ENCODE data around the gene LCP2. TPM values are rescaled to one million over a fixed set of nuclear protein-coding genes. Genes with fewer than 3 reads are reported as not detected.

LCP2 gene
- total RNA-seq, 1 donor from 2014 or later = 6.7 TPM

DNA sequence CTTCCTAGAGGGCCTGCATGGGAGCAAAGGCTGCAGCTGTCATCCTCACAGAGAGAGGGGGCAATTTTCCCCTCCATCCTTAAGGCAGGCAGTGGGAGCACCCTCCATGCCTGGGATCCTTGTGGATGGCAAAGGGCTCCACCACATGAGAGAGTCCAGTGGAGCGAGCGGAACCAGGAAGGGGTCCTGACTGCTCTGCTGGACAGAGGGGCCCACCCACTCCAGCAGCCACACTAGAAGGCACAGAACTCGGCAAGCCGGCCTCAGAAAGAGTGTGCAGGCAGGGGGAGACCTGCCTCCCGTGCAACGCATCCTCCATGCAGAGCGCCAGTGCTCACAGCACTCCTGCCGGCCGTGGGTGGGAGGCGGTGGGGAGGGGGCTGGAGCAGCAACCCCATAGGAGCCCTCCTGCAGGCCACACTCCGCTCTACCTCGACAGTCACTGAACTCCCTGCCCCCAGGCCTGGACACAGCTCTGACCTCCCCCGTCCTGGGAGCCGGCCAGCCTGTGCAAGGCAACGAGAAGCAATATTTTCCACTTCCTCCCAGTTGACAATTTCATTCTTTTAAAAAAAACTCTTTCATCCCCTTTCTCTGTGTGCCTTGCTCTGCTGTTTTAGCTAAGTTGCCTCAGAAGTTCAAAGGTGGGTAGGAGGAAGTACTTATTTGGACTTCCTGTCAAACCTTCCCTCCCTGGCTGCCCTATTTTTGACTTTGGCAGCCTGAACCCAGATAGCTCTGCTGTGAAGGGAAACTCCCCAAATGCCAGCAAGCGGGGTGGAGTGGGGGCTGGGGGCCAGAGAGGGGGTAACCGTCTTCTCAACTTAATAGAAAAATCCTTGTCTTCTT lies 5.3 kb upstream of the LCP2 start:
- peak; percentile 76 for DNase-seq
- peak; percentile 9 for ATAC-seq (ENCODE audit: poor library complexity)
- intact Hi-C loops (cut with DNase I) = no loop called here

DNA sequence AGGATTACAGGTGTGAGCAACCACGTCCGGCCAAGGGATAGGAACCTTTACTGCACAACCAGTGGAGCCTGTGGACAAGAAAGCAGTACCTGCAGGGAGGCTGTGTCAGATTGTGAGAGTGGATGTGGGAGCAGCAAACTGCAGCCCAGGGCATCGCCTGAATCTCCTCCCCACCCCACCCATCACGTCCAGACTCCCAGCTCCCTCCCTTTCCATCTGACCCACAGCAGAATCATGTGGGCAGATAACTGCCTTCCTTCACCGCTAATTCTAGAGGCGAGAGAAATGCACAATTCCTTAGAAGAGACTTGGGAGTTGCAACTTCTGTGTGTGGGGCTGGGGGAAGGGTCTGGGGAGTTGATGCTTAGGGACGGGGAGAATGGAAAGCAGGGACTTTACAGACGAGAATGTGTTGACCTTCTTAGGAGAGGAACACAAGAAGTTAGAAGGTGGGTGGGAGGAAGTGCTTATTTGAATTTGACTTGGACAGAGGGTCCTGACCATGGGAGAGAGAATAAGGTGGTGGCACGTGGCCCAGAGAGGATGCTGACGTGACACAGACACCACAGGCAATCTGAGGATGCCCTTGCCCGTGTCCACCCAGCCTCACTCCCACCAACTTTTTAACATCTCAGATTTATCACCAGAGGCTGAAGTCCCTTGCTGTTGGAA lies 4.5 kb upstream of the LCP2 start:
- ATAC-seq (ENCODE audit: poor library complexity) (no peak), DNase-seq (no peak)
- intact Hi-C loops (cut with DNase I) = no loop called here

- intact Hi-C loops (cut with DNase I) = no loop called here
- DNase-seq (no peak), ATAC-seq (ENCODE audit: poor library complexity) (no peak)
These were observed 3.6 kb upstream of the LCP2 start for GRCh38 chr5:170301149-170301548.

DNA sequence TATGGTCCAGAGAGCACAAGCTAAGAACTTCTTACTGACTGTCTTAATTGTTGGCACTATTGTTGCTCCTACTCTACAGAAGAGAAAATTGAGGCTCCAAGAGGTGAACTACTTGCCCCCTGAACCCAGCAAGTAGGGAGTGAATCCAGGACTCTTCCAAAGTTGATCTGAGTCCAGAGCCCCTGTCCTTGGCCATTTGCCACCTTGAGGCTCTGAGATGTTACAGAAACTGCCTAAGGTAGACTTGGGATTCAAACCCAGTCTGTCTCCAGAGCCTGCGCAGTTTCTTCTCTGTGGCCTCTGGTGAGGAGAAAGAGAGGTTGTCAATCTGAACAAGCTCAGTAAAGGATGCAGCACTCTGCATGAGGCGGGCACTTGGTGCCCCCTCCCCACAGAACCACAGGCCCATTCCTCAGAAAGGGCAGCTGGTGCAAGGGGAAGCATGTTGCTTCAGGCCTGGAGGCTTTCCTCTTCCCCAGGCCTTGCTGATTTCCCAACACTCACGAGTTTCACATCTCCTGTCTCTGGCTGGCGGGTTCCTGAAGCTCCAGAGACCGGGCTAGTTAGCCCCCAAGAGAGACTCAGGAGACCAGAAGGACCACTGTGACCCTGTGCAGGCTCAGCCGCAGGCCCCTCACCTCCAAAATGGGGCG lies 2.9 kb upstream of the LCP2 start:
- intact Hi-C loops (cut with DNase I) = no loop called here
- no peak for ATAC-seq (ENCODE audit: poor library complexity)
- DNase-seq = peak; percentile 46

- intact Hi-C loops (cut with DNase I) = no loop called here
- DNase-seq = no peak
- ATAC-seq (ENCODE audit: poor library complexity) = peak; percentile 49
These were observed 515 bp downstream of the LCP2 start for GRCh38 chr5:170296935-170297588.

DNA sequence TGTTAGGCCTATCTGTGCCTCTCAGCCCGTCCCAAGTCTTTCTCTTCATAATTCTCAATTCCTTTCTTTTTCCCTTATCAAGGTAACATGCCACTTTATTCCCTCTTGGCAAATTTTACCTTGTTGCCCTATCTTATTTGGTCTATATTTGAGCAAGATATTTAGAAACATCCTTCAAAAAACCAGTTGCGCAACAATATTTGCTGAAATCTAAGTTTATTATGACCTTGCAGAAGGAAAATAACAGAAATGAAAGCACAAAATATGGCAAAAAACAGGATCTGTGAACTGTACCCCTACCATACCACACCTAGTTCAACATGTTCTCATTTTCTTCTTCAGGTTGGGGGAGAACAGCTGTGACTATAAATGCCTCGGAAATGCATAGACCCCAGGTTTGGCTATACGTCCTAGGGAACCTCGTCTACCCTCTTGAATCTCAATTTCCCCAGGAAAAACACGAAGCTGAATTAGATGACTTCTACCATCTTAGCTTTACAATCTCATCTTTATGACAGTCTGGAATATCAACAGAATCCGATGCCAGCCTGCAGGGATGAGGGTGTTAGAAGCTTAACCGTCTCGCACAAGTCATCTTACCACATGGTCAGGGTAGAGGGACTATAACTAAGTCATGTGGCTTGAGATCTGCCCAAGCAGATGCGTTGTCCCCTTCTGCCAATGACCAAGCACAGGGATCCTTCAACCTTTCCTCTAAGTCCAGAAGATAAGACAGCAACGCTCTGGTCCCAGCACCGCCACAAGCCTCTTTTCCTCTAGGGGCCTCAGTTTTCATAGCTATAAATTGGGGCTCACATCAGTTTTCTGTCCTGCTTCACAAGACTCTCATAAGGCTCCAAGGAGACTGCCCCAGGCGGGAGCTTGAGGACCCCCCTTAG lies 1.3 kb downstream of the LCP2 start:
- DNase-seq (no peak), ATAC-seq (ENCODE audit: poor library complexity) (peak; percentile 19)
- intact Hi-C loops (cut with DNase I) = no loop called here

DNA sequence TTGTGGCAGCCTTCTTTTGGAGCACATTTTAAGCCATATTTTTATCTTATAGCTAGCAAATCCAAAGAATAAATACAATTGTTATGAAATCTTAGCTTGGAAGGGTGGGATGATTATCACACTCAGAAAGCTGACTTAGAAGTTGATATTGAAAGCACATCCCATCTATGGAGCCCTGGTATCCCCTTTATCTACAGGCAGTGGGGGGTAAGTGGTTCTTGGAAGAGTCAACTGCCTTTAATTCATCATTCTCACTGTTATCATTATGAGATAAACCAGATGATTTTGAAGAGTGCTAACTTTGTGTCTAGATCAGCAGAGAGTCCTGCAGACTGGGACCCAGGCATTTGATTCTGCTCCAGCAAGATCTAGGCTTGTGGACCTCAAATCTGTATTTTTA lies 3.0 kb downstream of the LCP2 start:
- intact Hi-C loops (cut with DNase I) = no loop called here
- DNase-seq (no peak), ATAC-seq (ENCODE audit: poor library complexity) (no peak)

GRCh38 chr5:170294057-170294456 lies 3.5 kb downstream of the LCP2 start:
- intact Hi-C loops (cut with DNase I) = no loop called here
- DNase-seq (no peak), ATAC-seq (ENCODE audit: poor library complexity) (no peak)

DNA sequence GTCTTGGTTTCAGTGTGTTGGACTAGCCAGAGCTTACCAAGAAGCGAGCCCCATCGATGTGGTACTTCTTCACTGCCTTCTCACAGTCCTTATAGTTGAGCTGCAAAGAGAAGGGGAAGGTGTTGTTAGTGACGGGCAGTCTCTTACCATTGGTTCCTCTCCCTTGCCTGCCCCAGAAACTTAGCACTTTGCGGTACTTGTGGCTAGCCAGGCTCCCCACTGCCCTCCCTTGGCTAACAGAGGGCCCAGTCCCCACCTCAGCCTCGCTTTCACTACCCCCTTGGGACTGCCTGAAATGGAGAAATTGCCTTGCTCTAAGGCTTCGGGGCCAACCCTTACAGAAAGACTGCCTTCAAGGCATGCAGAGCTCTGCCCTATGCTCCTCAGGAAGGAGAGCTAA lies 4.3 kb downstream of the LCP2 start:
- ATAC-seq (ENCODE audit: poor library complexity) = peak; percentile 47
- peak; percentile 74 for DNase-seq
- intact Hi-C loops (cut with DNase I) = no loop called here

DNA sequence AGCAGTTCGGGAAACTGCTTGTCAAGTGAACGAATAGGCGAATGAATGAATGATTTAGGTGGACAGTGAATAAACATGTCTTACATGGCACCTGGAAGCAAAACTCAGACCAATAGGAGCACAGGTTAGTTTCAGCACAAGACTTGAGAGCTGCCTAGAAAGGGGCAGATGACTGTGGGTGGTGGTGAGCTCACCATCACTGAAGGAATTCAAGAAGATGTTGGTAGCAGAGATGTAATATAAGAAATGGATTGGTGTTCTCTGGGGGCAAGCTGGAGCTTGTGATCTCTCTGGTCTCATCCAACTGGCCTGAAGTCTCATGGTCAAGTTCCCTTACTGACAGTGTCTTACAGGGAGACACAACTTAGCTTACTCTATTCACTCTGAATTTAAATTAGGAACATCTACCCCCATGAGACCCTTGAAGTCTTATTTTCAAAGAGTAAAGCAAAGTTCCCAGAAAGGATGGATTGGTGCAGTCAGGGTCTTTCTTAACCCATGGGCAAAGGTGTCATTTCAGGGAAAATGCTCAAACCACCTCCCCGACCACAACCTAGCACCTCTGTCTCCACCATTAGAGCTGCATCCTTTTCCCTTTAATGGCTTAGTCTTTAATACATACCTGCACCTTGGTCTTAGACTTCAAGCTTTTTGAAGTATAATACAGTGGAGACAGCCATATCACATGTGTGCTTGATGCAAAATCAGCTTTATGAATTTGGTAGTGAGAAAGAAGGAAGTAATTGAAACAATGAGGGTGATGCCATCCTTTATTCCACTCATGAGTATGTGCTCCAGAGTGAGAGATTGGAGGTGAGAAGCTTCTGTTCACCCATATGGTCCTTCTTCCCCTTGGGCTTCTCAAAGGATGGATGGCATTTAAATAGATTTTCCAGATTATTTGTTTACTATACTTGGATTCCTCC lies 5.1 kb downstream of the LCP2 start:
- DNase-seq = no peak
- intact Hi-C loops (cut with DNase I) = no loop called here
- no peak for ATAC-seq (ENCODE audit: poor library complexity)

- no peak for DNase-seq
- intact Hi-C loops (cut with DNase I) = no loop called here
- no peak for ATAC-seq (ENCODE audit: poor library complexity)
These were observed 7.1 kb downstream of the LCP2 start for GRCh38 chr5:170290498-170290897.

DNA sequence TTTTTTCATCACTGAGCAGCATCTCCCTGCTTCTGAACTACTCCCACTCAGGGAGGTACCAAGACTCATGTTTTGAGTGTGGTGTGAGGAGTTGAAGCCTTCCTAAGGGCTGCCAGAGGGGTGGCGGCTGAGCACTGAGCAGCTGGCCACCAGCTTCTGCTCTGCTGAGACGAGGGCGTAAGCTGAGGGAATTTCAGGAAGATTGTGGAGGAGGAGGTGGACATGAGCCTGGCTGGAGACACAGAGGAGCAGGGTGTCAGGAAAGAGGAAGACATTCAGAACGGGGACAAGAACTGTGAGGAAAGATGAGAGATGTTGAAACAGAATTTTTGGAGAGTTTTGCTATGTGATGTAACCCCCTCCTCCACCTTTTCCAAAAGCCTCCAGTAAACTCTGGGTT lies 7.8 kb downstream of the LCP2 start:
- peak; percentile 73 for DNase-seq
- intact Hi-C loops (cut with DNase I) = no loop called here
- ATAC-seq (ENCODE audit: poor library complexity) = peak; percentile 80

GRCh38 chr5:170289121-170289520 lies 8.5 kb downstream of the LCP2 start:
- intact Hi-C loops (cut with DNase I) = no loop called here
- ATAC-seq (ENCODE audit: poor library complexity) (no peak), DNase-seq (no peak)

- intact Hi-C loops (cut with DNase I) = no loop called here
These were observed 9.0 kb downstream of the LCP2 start for GRCh38 chr5:170288551-170288950.

GRCh38 chr5:170288151-170288550 lies 9.4 kb downstream of the LCP2 start:
- ATAC-seq (ENCODE audit: poor library complexity) = no peak
- intact Hi-C loops (cut with DNase I) = no loop called here
- no peak for DNase-seq

More at GRCh38 chr5:170288551-170288950, 9.0 kb downstream of the LCP2 start:
- no peak for ATAC-seq (ENCODE audit: poor library complexity)
- DNase-seq = no peak

GRCh38 chr5:170287532-170287931 lies 10.0 kb downstream of the LCP2 start:
- ATAC-seq (ENCODE audit: poor library complexity) (peak; percentile 83), DNase-seq (peak; percentile 68)
- intact Hi-C loops (cut with DNase I) = no loop called here

GRCh38 chr5:170286386-170286925 lies 11.1 kb downstream of the LCP2 start:
- ATAC-seq (ENCODE audit: poor library complexity) (no peak), DNase-seq (no peak)
- intact Hi-C loops (cut with DNase I) = no loop called here

All from Right ventricle myocardium superior (tissue), 1 donor.